ENCODE data around the gene EIF4G3. TPM values are rescaled to one million over a fixed set of nuclear protein-coding genes. Genes with fewer than 3 reads are reported as not detected.

The EIF4G3 gene
- total RNA-seq, 2 donors from 2014 or later: 70.3 to 70.5 TPM

DNA sequence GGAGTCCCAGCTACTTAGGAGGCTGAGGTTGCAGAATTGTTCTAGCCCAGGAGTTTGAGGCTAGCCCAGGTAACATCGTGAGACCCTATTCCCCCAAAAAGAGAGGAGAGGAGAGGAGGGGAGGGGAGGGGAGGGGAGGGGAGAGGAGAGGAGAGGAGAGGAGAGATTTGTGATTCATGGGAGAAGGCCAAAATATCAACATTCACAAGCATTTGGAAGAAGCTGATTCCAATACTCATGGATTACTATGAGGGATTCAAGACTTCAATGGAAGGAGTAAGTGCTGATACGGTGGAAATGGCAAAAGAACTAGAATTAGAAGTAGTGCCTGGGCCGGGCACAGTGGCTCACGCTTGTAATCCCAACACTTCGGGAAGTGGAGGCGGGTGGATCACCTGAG lies 187.8 kb downstream of the EIF4G3 start:
- TF ChIP-seq, protein P1, sequence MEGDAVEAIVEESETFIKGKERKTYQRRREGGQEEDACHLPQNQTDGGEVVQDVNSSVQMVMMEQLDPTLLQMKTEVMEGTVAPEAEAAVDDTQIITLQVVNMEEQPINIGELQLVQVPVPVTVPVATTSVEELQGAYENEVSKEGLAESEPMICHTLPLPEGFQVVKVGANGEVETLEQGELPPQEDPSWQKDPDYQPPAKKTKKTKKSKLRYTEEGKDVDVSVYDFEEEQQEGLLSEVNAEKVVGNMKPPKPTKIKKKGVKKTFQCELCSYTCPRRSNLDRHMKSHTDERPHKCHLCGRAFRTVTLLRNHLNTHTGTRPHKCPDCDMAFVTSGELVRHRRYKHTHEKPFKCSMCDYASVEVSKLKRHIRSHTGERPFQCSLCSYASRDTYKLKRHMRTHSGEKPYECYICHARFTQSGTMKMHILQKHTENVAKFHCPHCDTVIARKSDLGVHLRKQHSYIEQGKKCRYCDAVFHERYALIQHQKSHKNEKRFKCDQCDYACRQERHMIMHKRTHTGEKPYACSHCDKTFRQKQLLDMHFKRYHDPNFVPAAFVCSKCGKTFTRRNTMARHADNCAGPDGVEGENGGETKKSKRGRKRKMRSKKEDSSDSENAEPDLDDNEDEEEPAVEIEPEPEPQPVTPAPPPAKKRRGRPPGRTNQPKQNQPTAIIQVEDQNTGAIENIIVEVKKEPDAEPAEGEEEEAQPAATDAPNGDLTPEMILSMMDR (IDR thresholded peaks at IDR 0.05): no peak
- H3K36me3 ChIP-seq: no peaks in the 10 kb centered on the region
- no peak overlapping the region for H3K9ac ChIP-seq (ENCODE audit: low read depth in 2 of 2, low read length in 2 of 2)
- no peaks in the 10 kb centered on the region for H3K4me1 ChIP-seq
- DNase-seq: no peak
- H3K27me3 ChIP-seq: no peaks in the 10 kb centered on the region
- H3K4me3 ChIP-seq: no peak overlapping the region
- no peak overlapping the region for H3K27ac ChIP-seq
- intact Hi-C loops (cut with DNase I): no loop called here
- no peaks in the 10 kb centered on the region for H3K9me3 ChIP-seq

DNA sequence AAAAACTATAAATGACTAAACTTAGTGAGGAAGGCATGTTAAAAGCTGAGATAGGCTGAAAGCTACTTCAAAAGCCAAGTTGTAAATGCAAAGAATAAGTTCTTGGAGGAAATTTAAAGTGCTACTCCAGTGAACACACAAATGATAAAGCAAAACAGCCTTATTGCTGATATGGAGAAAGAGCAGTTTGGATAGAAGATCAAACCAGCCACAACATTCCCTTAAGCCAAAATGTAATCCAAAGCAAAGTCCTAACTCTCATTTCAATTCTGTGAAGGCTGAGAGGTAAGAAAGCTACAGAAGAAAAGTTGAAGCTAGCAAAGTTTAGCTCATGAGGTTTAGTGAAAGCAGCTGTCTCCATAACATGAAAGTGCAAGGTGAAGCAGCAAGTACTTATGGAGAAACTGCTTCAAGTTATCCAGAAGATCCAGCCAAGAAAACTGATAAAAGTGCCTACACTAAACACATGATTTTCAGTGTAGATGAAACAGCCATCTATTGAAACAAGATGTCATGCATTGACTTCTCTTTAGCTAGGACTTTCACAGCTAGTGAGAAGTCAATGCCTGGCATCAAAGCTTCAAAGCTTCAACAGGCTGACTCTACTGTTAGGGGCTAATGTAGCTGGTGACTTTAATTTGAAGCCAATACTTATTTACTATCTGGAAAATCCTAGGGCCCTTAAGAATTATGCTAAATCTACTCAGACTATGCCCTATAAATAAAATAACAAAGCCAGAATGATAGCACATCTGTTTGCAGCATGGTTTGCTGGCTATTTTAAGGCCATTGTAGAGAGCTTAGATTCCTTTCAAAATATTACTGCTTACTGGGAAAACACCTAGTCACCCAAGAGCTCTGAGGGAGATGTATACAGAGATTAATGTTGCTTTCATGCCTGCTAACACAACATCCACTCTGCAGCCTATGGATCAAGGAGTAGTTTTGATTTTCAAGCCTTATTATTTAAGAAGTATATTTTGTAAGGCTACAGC lies 188.6 kb downstream of the EIF4G3 start:
- DNase-seq: no peak
- Histone ChIP-seq H3K36me3 (no peaks in the 10 kb centered on the region), H3K4me3 (no peak overlapping the region), H3K4me1 (no peaks in the 10 kb centered on the region), H3K9ac (ENCODE audit: low read depth in 2 of 2, low read length in 2 of 2) (no peak overlapping the region), H3K27ac (no peak overlapping the region), H3K27me3 (no peaks in the 10 kb centered on the region), H3K9me3 (no peaks in the 10 kb centered on the region)
- TF ChIP-seq, protein P1 (IDR thresholded peaks at IDR 0.05): no peak
- intact Hi-C loops (cut with DNase I): no loop called here

DNA sequence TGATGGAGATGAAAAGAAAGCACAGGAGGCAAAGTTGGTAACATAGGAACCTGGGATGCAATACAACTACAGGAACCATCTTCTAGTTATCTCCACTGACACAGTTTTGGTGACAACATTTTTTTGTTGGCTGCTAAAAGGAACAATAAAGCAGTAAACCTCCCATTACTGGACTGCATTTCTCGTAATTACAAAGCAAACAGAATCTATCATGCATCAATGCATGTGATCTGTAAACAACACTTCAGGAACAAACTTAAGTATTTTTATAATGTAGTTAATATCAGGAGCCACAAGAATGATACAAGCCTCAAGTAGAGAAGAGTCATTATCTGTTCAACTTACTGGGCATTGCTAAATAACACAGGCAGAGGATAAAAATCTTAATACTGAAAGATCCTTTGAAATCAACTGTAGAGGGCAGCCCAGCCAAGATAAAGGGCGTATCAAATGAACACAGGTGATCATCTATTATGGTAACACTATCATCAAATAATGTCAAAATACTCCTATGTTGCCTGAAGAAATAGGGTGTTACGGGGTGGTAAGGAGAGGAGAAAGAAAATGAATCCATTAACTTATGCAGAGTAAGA lies 193.3 kb downstream of the EIF4G3 start:
- Histone ChIP-seq H3K27me3 (no peaks in the 10 kb centered on the region), H3K4me3 (no peak overlapping the region), H3K36me3 (no peaks in the 10 kb centered on the region), H3K4me1 (no peaks in the 10 kb centered on the region), H3K9me3 (no peaks in the 10 kb centered on the region), H3K9ac (ENCODE audit: low read depth in 2 of 2, low read length in 2 of 2) (no peak overlapping the region), H3K27ac (no peak overlapping the region)
- DNase-seq: no peak
- intact Hi-C loops (cut with DNase I): loop anchor here (5.0 kb wide), 1 partner anchor 214 kb away; no protein-coding TSS in a partner anchor
- TF ChIP-seq, protein P1 (IDR thresholded peaks at IDR 0.05): no peak

DNA sequence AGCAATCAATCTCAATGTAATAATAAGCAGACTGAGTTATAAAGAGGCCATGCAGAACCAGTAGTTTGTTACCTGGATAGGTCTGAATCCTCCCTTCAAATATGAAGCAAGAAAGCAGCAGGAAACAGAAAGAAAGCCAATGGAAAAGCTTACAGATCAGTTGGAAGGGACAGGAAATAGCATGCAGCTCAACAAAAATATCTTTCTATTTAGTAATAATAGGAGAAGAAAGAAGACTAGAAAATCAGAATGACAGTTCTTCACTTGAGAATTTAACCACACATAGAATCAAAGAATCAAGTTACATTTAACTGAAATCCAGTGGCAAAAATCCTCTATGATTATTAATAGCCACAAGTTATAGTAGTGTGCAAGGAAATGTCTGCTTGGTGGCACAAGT lies 194.4 kb downstream of the EIF4G3 start:
- intact Hi-C loops (cut with DNase I): loop anchor here (5.0 kb wide), 1 partner anchor 215 kb away; no protein-coding TSS in a partner anchor

DNA sequence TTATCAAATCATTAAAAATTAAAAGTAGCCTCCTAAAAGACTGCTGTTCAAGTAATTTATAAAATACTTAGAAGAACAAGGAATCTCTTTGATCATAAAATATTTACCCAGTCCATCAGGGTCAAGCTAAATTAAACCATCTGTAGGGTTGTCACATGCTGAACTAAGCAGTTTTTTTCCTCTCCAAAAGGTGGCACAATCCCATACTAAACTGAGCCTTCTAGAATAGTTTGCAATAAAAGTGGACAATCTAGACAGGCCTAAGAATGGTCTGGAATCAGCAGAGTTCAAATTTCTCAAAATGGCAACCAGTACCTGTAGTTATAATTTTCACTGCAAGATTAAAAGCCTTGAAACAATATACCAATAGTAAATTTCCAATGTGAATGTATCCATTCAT lies 194.8 kb downstream of the EIF4G3 start:
- H3K4me1 ChIP-seq: no peaks in the 10 kb centered on the region
- H3K9me3 ChIP-seq: no peaks in the 10 kb centered on the region
- no peaks in the 10 kb centered on the region for H3K27me3 ChIP-seq
- H3K27ac ChIP-seq: no peak overlapping the region
- DNase-seq: no peak
- H3K4me3 ChIP-seq: no peak overlapping the region
- TF ChIP-seq, protein P1 (IDR thresholded peaks at IDR 0.05): peak; percentile 13
- intact Hi-C loops (cut with DNase I): loop anchor here (5.0 kb wide), 1 partner anchor 215 kb away; no protein-coding TSS in a partner anchor
- no peak overlapping the region for H3K9ac ChIP-seq (ENCODE audit: low read depth in 2 of 2, low read length in 2 of 2)
- no peaks in the 10 kb centered on the region for H3K36me3 ChIP-seq

More for the DNA sequence above, 194.4 kb downstream of the EIF4G3 start:
- Histone ChIP-seq H3K4me1 (no peaks in the 10 kb centered on the region), H3K9me3 (no peaks in the 10 kb centered on the region), H3K27ac (no peak overlapping the region), H3K36me3 (no peaks in the 10 kb centered on the region), H3K4me3 (no peak overlapping the region), H3K27me3 (no peaks in the 10 kb centered on the region), H3K9ac (ENCODE audit: low read depth in 2 of 2, low read length in 2 of 2) (no peak overlapping the region)
- TF ChIP-seq, protein P1 (IDR thresholded peaks at IDR 0.05): no peak
- DNase-seq: no peak
